ENCODE results near the gene LRRD1.
"Not testable (repeated sequence)": the region's sequence is repeated elsewhere in the genome, so short reads cannot be mapped to it uniquely, and the experiment has no call there.

Gene LRRD1

GRCh38 chr7:92141161-92141560 lies 37.8 kb downstream of the LRRD1 start:
- DNase-seq (ENCODE audit: low read depth in 2 of 2), result no peak

GRCh38 chr7:92137557-92137956 lies 41.4 kb downstream of the LRRD1 start:
- no peak for DNase-seq (ENCODE audit: low read depth in 2 of 2)

- no peak for DNase-seq (ENCODE audit: low read depth in 2 of 2)
These were observed 43.7 kb downstream of the LRRD1 start for GRCh38 chr7:92135052-92135889.

DNA sequence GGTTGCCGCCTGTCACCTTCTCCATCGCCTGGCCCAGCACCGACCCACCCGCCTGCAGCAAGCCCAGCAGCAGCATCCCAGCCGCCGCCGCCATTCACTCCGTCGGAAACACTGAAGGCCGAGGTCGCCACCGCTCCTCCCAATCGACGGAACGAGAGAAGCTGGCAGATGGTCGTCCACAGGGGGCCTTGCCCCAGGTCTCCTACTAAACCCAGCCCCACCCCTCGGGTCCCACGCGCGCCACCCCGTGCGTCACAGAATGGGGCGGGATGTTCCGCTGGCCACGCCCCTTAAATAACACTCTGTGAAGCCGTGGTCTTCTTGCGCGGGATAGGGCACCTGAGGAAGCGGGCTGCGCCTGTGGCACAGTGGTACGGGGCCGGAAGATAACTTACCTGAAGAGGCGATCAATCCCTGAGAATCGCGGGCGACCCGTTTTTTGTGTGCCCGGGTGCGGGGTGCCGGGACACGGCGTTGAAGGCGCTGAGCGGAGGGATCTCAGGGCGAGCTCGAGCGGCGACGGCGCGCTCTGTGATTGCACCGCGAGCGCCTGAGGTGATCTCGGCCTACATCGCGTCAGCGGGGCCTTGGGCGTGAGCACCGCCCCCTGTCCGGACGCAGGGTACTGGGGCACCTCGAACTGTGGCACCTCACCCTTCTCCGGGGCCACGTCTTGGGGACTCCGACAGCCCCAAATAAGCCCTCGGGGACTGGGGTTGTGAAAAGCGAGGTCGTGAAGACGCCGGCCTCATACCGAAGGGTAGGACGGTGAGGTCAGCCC lies 44.5 kb downstream of the LRRD1 start, which contains the start of gene CYP51A1:
Gene CYP51A1 (minus strand): TSS at position 207 of the 781 bp plus-strand sequence. CDS start 113 bp downstream, at position 94.
- DNase-seq (ENCODE audit: low read depth in 2 of 2), result peak; percentile 86 to 88

GRCh38 chr7:92133737-92134270 lies 45.1 kb downstream of the LRRD1 start:
- peak in 1 of 2 experiments; percentile 17 for DNase-seq (ENCODE audit: low read depth in 2 of 2)

GRCh38 chr7:92133133-92133736 lies 45.7 kb downstream of the LRRD1 start:
- no peak for DNase-seq (ENCODE audit: low read depth in 2 of 2)

DNA sequence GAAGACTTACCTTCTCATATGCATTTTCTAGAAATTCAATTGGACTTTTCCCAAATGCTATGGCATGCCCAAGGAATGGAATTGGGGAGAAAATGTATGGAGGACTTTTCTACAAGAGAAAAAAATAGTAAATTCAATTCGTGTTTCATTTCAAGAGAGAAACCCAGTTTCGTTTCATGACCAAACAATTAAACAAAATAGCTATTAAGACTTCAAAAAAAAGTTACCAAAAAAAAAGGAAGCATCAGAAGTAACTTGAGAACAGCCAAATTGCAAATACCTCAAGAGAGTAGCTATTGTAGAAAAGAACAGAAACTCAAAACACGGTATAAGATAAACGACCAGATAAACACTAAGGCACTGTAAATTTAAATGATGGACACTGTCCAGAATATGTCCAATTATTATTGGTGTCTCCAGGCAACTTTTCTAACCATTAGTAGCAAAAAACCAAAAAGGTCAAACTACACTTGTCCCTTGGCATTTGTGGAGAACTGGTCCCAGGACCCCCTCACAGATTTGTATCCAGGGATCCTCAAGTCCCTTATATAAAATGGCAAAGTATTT lies 47.1 kb downstream of the LRRD1 start:
- no peak for DNase-seq (ENCODE audit: low read depth in 2 of 2)

DNA sequence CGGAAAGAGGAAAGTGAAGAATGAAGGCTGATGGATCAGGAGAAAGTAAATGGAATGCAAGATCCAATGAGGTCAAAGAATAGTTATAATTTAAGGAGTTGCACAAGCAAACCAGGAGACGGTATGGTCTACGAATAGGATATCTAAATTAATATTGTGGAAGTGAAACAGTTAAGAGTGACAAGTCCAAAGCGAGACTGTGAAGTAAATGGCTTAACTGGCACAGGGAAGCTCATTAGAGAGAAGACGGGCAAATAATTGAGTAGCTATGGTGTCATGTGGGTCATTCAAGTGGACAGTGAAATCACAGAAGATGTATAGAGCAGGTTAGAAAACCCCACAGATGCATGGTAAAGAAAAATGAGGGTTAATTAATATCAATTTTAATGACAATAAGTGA lies 47.8 kb downstream of the LRRD1 start:
- no peak for DNase-seq (ENCODE audit: low read depth in 2 of 2)

DNA sequence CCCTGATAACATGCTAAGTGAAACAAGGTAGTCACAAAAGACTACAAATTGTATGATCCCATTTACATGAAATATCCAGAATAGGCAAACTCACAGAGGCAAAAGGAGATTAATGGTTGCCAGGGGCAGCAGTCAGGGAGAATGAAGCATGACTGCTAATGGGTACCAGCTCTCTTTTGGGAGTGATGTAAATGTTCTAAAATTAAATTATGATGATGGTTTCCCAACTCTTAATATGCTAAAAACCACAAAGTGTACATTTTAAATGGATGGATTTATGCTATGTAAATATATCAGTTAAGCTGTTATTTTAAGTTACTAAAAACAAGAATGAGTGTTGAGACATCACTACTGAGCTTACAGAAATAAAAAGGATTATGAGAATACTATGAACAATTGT lies 57.3 kb downstream of the LRRD1 start:
- DNase-seq (ENCODE audit: low read depth in 2 of 2), result peak in 1 of 2 experiments; percentile 20

GRCh38 chr7:92119213-92119759 lies 59.7 kb downstream of the LRRD1 start:
- DNase-seq (ENCODE audit: low read depth in 2 of 2), result no peak

DNA sequence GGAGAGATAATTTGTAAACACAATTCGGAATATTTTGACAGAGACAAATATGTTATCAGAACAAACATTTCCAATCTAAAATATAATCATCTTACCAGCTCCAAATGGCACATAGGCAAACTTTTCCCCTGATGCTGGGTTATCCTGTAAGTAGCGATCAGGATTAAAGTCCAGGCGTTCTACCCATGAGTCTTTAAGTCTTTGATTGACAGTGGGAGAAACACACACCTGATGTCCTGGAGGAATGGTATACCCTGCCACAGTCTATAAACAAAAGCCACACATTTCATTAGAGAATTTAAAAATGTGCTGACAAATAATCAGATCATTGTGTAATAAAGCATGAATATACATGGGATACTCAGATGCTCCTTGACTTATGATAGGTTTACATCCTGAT lies 62.0 kb downstream of the LRRD1 start:
- DNase-seq (ENCODE audit: low read depth in 2 of 2), result no peak

- no peak for DNase-seq (ENCODE audit: low read depth in 2 of 2)
These were observed 63.1 kb downstream of the LRRD1 start for GRCh38 chr7:92115821-92116220.

- no peak for DNase-seq (ENCODE audit: low read depth in 2 of 2)
These were observed 68.1 kb downstream of the LRRD1 start for GRCh38 chr7:92110857-92111256.

DNA sequence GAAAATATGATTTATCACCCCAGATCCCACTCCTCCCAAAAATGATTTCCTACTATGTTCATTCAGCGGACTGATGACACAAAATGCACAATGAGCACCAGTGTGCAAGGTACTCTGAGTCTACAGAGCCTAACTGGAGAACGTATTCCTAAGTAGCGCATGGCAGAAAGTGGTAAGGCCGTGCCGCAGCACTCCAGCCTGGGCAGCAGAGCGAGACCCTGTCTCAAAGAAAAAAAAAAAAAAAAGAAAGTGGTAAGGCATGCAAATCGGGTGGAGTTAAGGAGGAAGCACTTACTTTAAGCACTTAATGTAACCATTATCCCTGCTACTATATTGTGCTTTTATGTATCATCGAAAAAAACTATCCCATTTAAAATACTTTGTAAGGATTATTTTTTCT lies 70.1 kb downstream of the LRRD1 start:
- no peak for DNase-seq (ENCODE audit: low read depth in 2 of 2)

DNA sequence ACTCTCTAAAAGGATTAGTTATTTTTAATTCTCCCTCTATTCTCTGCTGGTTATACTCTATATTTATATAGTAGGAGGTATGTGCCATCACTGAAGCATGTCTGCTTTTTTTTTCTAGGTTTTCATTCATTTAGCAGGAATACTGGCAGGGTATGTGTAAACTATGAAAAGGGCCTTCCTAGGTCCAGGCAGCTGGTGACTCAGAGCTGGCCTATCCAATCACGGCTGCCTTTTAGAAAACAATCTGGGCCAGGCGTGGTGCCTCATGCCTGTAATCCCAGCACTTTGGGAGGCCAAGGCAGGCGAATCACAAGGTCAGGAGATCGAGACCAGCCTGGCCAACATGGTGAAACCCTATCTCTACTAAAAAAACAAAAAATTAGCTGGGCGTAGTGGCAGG lies 76.1 kb downstream of the LRRD1 start:
- not testable (repeated sequence) for DNase-seq (ENCODE audit: low read depth in 2 of 2)

DNA sequence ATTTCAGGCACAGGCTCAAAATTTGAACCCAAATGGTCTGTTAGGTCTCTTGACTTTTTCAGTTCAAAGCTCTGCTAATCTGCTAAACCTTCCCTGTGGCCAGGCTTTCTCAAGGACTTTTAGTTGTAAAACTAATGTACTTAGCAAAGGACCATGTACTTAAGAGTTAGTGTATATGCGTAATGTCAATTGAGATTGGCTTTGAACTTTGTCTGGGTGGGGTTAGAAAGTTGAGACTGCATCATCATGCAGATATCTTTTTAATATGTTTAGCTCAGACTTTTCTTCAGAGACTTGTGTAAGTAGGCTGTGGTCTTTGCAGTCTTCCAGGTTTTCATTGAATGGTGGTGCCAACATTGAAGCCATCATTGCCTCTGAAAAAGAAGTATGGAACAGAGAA lies 78.4 kb downstream of the LRRD1 start:
- DNase-seq (ENCODE audit: low read depth in 2 of 2), result no peak

- no peak for DNase-seq (ENCODE audit: low read depth in 2 of 2)
These were observed 83.6 kb downstream of the LRRD1 start for GRCh38 chr7:92095380-92095779.
